GM12878 (cell line): ENCODE measurements around the gene MDN1. TPM values are rescaled to one million over a fixed set of nuclear protein-coding genes. Genes with fewer than 3 reads are reported as not detected.

Source experiments
- ATAC-seq: fragments of 200-7000 bp; cut with Tn5 transposase; 3 replicates; pipeline ENCODE4 v1.9.1; 2020; ENCODE audit warnings: mild to moderate bottlenecking, moderate library complexity
- BruUV-seq: library from RNA; stranded (reverse); fragments of 400-500 nt; replicated peaks from 2 replicates; lab custom pipeline; 2021; lab: Mats Ljungman, UMichigan
- CTCF ChIA-PET: fragments of 300-600 bp; sonication (Branson Sonifier 250); formaldehyde crosslinking; extraction: SDS; loops from one replicate; lab custom pipeline; 2021; ENCODE audit warnings: inconsistent platforms; lab: Yijun Ruan, JAX
- POLR2A ChIA-PET: fragments of 350-600 bp; formaldehyde crosslinking; extraction: SDS; loops from one replicate; lab custom pipeline; 2021; ENCODE audit warnings: inconsistent platforms; lab: Charles Lee
- RAD21 ChIA-PET: fragments of 300-600 bp; sonication (Branson Sonifier 250); formaldehyde crosslinking; loops from one replicate; lab custom pipeline; 2023; ENCODE audit warnings: antibody characterized with exemption; ENCODE audit not compliant: unreplicated experiment; lab: Charles Lee
- SMC1A ChIA-PET: fragments of 300-600 bp; sonication (Branson Sonifier 250); formaldehyde crosslinking; loops from one replicate; lab custom pipeline; 2023; ENCODE audit not compliant: unreplicated experiment, uncharacterized antibody; lab: Charles Lee
- DNase-seq: peaks from one replicate; pipeline ENCODE4 v3.0.0-alpha.2; 2011; ENCODE audit warnings: low read depth, low spot score
- FAIRE-seq: peaks from 3 replicates; lab custom pipeline; 2011; peaks lifted over from hg19 to GRCh38; lab: Jason Lieb, UNC
- H2AFZ ChIP-seq: 2 replicates; pipeline ENCODE4 v1.6.0; 2011; ENCODE audit warnings: low read depth, low read length, control low read depth; ENCODE audit not compliant: control insufficient read depth
- H3K27ac ChIP-seq: 2 replicates; pipeline ENCODE4 v1.5.1; 2011; ENCODE audit warnings: control low read depth; ENCODE audit not compliant: control insufficient read depth, insufficient read depth
- H3K27me3 ChIP-seq, 2 experiments: replicated peaks in 1 of 2; 2 replicates each; pipeline versions ENCODE4 v1.6.0 to v1.6.1; 2011; ENCODE audit warnings: low read length in 1 of 2; ENCODE audit not compliant: control insufficient read depth in 2 of 2, insufficient read depth in 2 of 2
- H3K36me3 ChIP-seq, 2 experiments: 2 replicates each; pipeline ENCODE4 v1.5.1; 2011; ENCODE audit warnings: low read length in 1 of 2; ENCODE audit not compliant: control insufficient read depth in 2 of 2, insufficient read depth in 2 of 2
- H3K4me1 ChIP-seq: 2 replicates; pipeline ENCODE4 v1.6.1; 2011; ENCODE audit warnings: mild to moderate bottlenecking, low read length, moderate library complexity, mixed read lengths; ENCODE audit not compliant: control insufficient read depth, insufficient read depth
- H3K4me2 ChIP-seq: 2 replicates; pipeline ENCODE4 v1.6.0; 2011; ENCODE audit warnings: control low read depth; ENCODE audit not compliant: control insufficient read depth, insufficient read depth
- H3K4me3 ChIP-seq: fragments of 200-600 bp; sonication (generic); 2 replicates; pipeline ENCODE4 v1.5.1; 2016
- H3K79me2 ChIP-seq: 2 replicates; pipeline ENCODE4 v1.6.0; 2011; ENCODE audit warnings: low read length; ENCODE audit not compliant: control insufficient read depth, insufficient read depth
- H3K9ac ChIP-seq: 2 replicates; pipeline ENCODE4 v1.8.0; 2011; ENCODE audit warnings: low read length, control low read depth, mixed read lengths; ENCODE audit not compliant: control insufficient read depth, insufficient read depth
- H3K9me3 ChIP-seq: replicated peaks from 3 replicates; pipeline ENCODE4 v1.5.1; 2011; ENCODE audit warnings: mild to moderate bottlenecking, low read length; ENCODE audit not compliant: control insufficient read depth, insufficient read depth
- H4K20me1 ChIP-seq: 2 replicates; pipeline ENCODE4 v1.6.0; 2011; ENCODE audit not compliant: control insufficient read depth, insufficient read depth
- EP300 ChIP-seq, 2 experiments: fragments of 150-350 bp in 1 of 2; IDR thresholded peaks; 2 replicates each; pipeline ENCODE4 v1.6.1; 2011 to 2012; ENCODE audit warnings: low read depth in 2 of 2, low read length in 2 of 2, borderline replicate concordance in 1 of 2, improper control_type of control experiment in 1 of 2, inconsistent platforms in 1 of 2; ENCODE audit not compliant: control insufficient read depth in 1 of 2
- IRF3 ChIP-seq: fragments of 450-650 bp; IDR thresholded peaks from 2 replicates; pipeline ENCODE4 v1.6.1; 2014; ENCODE audit warnings: mild to moderate bottlenecking
- IRF5 ChIP-seq: fragments of 450-650 bp; IDR thresholded peaks from 2 replicates; pipeline ENCODE4 v1.6.1; 2017; ENCODE audit warnings: borderline replicate concordance
- MAX ChIP-seq: IDR thresholded peaks from 2 replicates; pipeline ENCODE4 v1.6.1; 2012; ENCODE audit warnings: low read depth, low read length, improper control_type of control experiment
- NR2C2 ChIP-seq: IDR thresholded peaks from 2 replicates; pipeline ENCODE4 v1.6.1; 2011; ENCODE audit warnings: borderline replicate concordance, low read depth; ENCODE audit not compliant: control insufficient read depth, insufficient read length
- PAX5 ChIP-seq: IDR thresholded peaks from 2 replicates; pipeline ENCODE4 v1.6.1; 2011; ENCODE audit warnings: low read depth, low read length, borderline replicate concordance
- POLR2AphosphoS5 ChIP-seq: IDR thresholded peaks from 2 replicates; pipeline ENCODE4 v1.6.1; 2011; ENCODE audit warnings: mild to moderate bottlenecking, low read length, inconsistent platforms
- SRF ChIP-seq, 2 experiments: IDR thresholded peaks; 2 replicates each; pipeline ENCODE4 v1.6.1; 2011; ENCODE audit warnings: low read depth in 2 of 2, low read length in 2 of 2, mild to moderate bottlenecking in 1 of 2, moderate library complexity in 1 of 2
- TCF12 ChIP-seq: IDR thresholded peaks from 2 replicates; pipeline ENCODE4 v1.6.1; 2011; ENCODE audit warnings: low read depth, mild to moderate bottlenecking, low read length
- WRNIP1 ChIP-seq: IDR thresholded peaks from 2 replicates; pipeline ENCODE4 v1.6.1; 2011; ENCODE audit warnings: low read depth, low read length, improper control_type of control experiment, borderline replicate concordance
- ZNF24 ChIP-seq: fragments of 450-650 bp; IDR thresholded peaks from 2 replicates; pipeline ENCODE4 v1.6.1; 2017; ENCODE audit warnings: antibody characterized with exemption, mild to moderate bottlenecking
- WGBS: methylation state at CpG from one replicate; pipeline ENCODE4 v1.1.6; 2016; ENCODE audit warnings: low lambda C conversion rate; ENCODE audit not compliant: insufficient replicate concordance, insufficient coverage; ENCODE audit errors: missing lambda C conversion rate; 5-methylcytosine and 5-hydroxymethylcytosine counted together
- in situ Hi-C: fragments of 300-500 bp; cut with MboI; formaldehyde crosslinking; loops from 9 replicates; pipeline ENCODE4 v1.14.3; 2018; ENCODE audit warnings: mixed read lengths
- intact Hi-C: fragments of 100-400 bp; cut with micrococcal nuclease; formaldehyde crosslinking; loops from one replicate; pipeline ENCODE4 v1.14.2; 2022; ENCODE audit not compliant: unreplicated experiment
- polyA plus RNA-seq, 11 experiments: library from polyadenylated mRNA; depleted of rRNA in 4 of 11; unstranded in 6 of 11; stranded (reverse) in 5 of 11; fragments of >200 nt; fragmentation: Nextera tagmentation in 4 of 11; fragmentation: Illumina TruSeq in 1 of 11; extraction: Ambion mirVana in 4 of 11; extraction: Trizol in 1 of 11; gene quantifications; 1 replicate in 1 of 11; 2 replicates in 10 of 11; pipeline versions ENCODE4 v1.2.1 to v1.2.3, GENCODE V29; 2011 to 2016; ENCODE audit warnings: inconsistent platforms in 2 of 11, missing spikeins in 2 of 11, low read depth in 1 of 11
- total RNA-seq, 4 experiments: library from RNA; depleted of rRNA in 3 of 4; stranded (reverse); fragments of >200 nt in 3 of 4; fragmentation: Illumina TruSeq in 1 of 4; extraction: Trizol in 1 of 4; gene quantifications; 2 replicates each; pipeline versions ENCODE4 v1.2.1 to v1.2.3, GENCODE V29; 2013 to 2021
- TF ChIP-seq, protein P1 (sequence below): fragments of 450-650 bp; IDR thresholded peaks from 2 replicates; pipeline ENCODE4 v1.6.1; 2017; ENCODE audit warnings: mild to moderate bottlenecking
- TF ChIP-seq, protein P2 (sequence below): fragments of 450-650 bp; formaldehyde crosslinking; IDR thresholded peaks from 2 replicates; pipeline ENCODE4 v1.5.0; 2022; ENCODE audit warnings: mild to moderate bottlenecking, missing genetic modification characterization
- TF ChIP-seq, protein P3 (sequence below): IDR thresholded peaks from 2 replicates; pipeline ENCODE4 v1.6.1; 2011; ENCODE audit warnings: borderline replicate concordance, low read depth, mild to moderate bottlenecking, moderate library complexity, mixed read lengths, low read length; ENCODE audit not compliant: insufficient read depth; ENCODE audit errors: extremely low read length

Gene MDN1
- total and polyA plus RNA-seq, 10 of the 15 experiments (the other 5 are each of a cell fraction or from before 2014, with no cell fraction given) = 14.3 to 50.1 (median 22.1) TPM

DNA sequence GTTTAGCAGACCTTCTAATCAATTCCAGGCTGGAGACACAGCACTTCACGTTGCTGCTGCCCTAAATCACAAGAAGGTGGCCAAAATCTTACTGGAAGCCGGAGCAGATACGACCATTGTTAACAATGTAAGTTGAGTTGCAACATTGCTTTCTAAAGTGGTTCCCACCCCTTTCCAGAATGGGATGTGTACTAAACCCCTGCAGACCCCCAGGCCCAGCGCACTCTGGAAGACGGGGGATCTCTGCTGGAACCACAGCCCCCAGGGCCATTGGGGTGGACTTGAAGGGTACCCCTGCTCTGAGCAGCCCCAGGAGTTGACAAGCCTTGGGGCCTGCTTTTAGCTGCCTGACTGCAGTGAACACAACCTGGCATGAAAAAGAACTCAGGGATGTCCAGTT, 203.1 kb downstream of the MDN1 start:
- in situ Hi-C loops = no loop called here
- no peak for FAIRE-seq
- RAD21 ChIA-PET = no interaction called here

More for the DNA sequence above, 203.1 kb downstream of the MDN1 start:
- intact Hi-C loops = no loop called here
- 85% methylated on average over 5 of the region's 5 CpGs for WGBS
- H3K4me2 ChIP-seq = no peak overlapping the region
- DNase-seq = no peak
- H3K4me1 ChIP-seq = no peaks in the 10 kb centered on the region
- no peak overlapping the region for H3K9ac ChIP-seq
- no TSS peak for BruUV-seq
- H3K27ac ChIP-seq = no peak overlapping the region
- H2AFZ ChIP-seq = no peak overlapping the region
- ChIA-PET POLR2A (no interaction called here), CTCF (no interaction called here)
- no peak overlapping the region for H3K4me3 ChIP-seq
- no peaks in the 10 kb centered on the region for H3K9me3 ChIP-seq
- no peaks in the 10 kb centered on the region for H3K36me3 ChIP-seq
- TF ChIP-seq WRNIP1 (no peak), SRF (IDR thresholded peaks at IDR 0.05; ENCODE audit: low read depth in 2 of 2, low read length in 2 of 2) (no peak), PAX5 (no peak), ZNF24 (no peak), MAX (no peak), NR2C2 (no peak), IRF3 (no peak), EP300 (IDR thresholded peaks at IDR 0.05; ENCODE audit: borderline replicate concordance in 1 of 2, control insufficient read depth in 1 of 2, low read depth in 2 of 2, low read length in 2 of 2) (no peak), IRF5 (no peak), TCF12 (no peak), POLR2AphosphoS5 (no peak)
- TF ChIP-seq, protein P1, sequence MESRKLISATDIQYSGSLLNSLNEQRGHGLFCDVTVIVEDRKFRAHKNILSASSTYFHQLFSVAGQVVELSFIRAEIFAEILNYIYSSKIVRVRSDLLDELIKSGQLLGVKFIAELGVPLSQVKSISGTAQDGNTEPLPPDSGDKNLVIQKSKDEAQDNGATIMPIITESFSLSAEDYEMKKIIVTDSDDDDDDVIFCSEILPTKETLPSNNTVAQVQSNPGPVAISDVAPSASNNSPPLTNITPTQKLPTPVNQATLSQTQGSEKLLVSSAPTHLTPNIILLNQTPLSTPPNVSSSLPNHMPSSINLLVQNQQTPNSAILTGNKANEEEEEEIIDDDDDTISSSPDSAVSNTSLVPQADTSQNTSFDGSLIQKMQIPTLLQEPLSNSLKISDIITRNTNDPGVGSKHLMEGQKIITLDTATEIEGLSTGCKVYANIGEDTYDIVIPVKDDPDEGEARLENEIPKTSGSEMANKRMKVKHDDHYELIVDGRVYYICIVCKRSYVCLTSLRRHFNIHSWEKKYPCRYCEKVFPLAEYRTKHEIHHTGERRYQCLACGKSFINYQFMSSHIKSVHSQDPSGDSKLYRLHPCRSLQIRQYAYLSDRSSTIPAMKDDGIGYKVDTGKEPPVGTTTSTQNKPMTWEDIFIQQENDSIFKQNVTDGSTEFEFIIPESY = no peak
- TF ChIP-seq, protein P2, sequence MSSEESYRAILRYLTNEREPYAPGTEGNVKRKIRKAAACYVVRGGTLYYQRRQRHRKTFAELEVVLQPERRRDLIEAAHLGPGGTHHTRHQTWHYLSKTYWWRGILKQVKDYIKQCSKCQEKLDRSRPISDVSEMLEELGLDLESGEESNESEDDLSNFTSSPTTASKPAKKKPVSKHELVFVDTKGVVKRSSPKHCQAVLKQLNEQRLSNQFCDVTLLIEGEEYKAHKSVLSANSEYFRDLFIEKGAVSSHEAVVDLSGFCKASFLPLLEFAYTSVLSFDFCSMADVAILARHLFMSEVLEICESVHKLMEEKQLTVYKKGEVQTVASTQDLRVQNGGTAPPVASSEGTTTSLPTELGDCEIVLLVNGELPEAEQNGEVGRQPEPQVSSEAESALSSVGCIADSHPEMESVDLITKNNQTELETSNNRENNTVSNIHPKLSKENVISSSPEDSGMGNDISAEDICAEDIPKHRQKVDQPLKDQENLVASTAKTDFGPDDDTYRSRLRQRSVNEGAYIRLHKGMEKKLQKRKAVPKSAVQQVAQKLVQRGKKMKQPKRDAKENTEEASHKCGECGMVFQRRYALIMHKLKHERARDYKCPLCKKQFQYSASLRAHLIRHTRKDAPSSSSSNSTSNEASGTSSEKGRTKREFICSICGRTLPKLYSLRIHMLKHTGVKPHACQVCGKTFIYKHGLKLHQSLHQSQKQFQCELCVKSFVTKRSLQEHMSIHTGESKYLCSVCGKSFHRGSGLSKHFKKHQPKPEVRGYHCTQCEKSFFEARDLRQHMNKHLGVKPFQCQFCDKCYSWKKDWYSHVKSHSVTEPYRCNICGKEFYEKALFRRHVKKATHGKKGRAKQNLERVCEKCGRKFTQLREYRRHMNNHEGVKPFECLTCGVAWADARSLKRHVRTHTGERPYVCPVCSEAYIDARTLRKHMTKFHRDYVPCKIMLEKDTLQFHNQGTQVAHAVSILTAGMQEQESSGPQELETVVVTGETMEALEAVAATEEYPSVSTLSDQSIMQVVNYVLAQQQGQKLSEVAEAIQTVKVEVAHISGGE (CRISPR knock-in tag) = no peak
- TF ChIP-seq, protein P3, sequence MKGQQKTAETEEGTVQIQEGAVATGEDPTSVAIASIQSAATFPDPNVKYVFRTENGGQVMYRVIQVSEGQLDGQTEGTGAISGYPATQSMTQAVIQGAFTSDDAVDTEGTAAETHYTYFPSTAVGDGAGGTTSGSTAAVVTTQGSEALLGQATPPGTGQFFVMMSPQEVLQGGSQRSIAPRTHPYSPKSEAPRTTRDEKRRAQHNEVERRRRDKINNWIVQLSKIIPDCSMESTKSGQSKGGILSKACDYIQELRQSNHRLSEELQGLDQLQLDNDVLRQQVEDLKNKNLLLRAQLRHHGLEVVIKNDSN = no peak
- TF ChIP-seq, all 136 proteins: peak for 0
- SMC1A ChIA-PET = no interaction called here
- H4K20me1 ChIP-seq = no peaks in the 10 kb centered on the region
- H3K27me3 ChIP-seq = no peaks in the 10 kb centered on the region
- no peaks in the 10 kb centered on the region for H3K79me2 ChIP-seq
- no peak for ATAC-seq
